22Rv1 (cell line): ENCODE measurements around the gene MAMLD1.

ENCODE experiments used
- H3K27ac ChIP-seq: fragments of 450-650 bp; 2 replicates; pipeline ENCODE4 v1.5.1; 2017
- ZFX ChIP-seq: fragments of 450-650 bp; IDR thresholded peaks from 2 replicates; pipeline ENCODE4 v1.6.1; 2017; ENCODE audit warnings: antibody characterized with exemption, borderline replicate concordance
- TF ChIP-seq, protein P1 (sequence below): fragments of 450-650 bp; IDR thresholded peaks from 2 replicates; pipeline ENCODE4 v1.5.1; 2017; ENCODE audit warnings: mild to moderate bottlenecking

MAMLD1 gene

GRCh38 chrX:150515801-150516200 is 152.7 kb downstream of the MAMLD1 start:
- no peak overlapping the region for H3K27ac ChIP-seq
- TF ChIP-seq, protein P1, sequence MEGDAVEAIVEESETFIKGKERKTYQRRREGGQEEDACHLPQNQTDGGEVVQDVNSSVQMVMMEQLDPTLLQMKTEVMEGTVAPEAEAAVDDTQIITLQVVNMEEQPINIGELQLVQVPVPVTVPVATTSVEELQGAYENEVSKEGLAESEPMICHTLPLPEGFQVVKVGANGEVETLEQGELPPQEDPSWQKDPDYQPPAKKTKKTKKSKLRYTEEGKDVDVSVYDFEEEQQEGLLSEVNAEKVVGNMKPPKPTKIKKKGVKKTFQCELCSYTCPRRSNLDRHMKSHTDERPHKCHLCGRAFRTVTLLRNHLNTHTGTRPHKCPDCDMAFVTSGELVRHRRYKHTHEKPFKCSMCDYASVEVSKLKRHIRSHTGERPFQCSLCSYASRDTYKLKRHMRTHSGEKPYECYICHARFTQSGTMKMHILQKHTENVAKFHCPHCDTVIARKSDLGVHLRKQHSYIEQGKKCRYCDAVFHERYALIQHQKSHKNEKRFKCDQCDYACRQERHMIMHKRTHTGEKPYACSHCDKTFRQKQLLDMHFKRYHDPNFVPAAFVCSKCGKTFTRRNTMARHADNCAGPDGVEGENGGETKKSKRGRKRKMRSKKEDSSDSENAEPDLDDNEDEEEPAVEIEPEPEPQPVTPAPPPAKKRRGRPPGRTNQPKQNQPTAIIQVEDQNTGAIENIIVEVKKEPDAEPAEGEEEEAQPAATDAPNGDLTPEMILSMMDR: no peak
- no peak for TF ChIP-seq ZFX

DNA sequence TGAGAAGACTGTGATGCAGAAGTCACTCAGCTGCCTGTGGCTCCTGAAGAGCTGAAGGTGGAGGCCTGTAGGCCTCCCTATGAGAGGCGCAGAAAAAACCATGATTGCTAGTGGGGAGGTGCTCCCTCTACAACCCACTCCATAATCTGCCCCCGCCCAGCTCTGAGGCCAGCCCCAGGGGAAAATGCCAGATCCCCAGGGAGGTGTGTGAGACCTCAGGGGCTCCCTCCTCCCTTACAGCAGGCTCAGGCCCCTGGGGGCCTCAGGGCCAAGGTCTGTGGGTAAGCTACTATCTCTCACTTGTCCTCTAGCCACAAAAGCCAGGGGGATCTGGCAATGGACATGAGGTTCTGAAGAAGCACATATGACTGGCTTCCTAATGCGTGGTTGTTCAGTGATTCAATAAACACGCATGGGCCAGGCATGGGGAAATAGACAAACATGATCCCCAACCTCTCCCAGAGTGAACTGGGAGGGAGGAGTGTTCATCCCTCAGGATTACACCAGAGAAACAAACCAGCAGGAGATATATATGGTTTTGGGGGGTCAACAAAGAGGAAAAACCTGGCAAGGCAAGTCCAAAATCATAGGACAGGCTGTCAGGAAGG is 154.3 kb downstream of the MAMLD1 start:
- TF ChIP-seq, protein P1: no peak
- no peak for TF ChIP-seq ZFX
- no peak overlapping the region for H3K27ac ChIP-seq

- no peak overlapping the region for H3K27ac ChIP-seq
- TF ChIP-seq, protein P1: no peak
- TF ChIP-seq ZFX: no peak
Measured at GRCh38 chrX:150522494-150522893, 159.4 kb downstream of the MAMLD1 start.

DNA sequence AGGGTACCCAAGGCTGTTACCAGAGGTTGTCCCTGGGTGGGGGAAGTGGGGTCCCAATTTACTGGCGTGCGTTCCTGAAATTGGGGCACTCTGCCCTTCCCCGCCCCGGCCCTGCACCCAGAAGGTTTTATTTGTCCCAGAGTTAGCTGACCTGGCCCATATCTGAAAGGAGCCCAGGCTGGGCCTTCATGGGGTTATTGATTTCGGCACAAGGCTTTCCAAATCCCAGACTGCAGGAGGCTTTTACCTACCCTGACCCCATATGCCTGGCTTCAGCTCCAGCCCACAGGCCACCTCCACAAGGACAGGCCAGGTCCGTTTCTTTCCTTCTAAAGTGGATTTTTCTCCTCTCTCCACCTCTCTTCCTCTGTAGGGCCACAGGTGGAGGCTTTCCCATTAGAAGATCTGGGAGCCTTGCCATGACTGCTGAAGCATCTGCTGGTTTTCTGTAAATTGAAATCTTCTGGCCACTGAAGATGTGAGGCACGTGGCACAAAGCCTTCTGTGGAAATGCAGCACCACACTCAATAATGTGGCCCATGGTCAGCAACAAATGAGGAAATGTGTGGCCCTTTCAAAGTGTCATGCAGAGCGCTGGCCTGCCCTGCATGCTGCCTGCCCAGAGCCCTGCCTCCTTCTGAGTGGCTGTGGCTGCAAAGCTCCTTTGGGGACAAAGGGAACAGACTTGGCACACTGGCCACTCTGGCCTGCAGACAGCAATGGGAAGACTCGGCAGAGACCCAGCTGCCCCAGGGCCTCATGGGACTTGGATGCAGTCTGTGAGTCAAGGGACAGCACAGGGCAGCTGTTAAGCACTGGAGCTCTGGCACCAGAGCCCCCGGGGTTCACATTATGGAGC is 162.2 kb downstream of the MAMLD1 start:
- no peak overlapping the region for H3K27ac ChIP-seq
- no peak for TF ChIP-seq ZFX
- TF ChIP-seq, protein P1: no peak

GRCh38 chrX:150526692-150527091 is 163.6 kb downstream of the MAMLD1 start:
- no peak for TF ChIP-seq ZFX
- TF ChIP-seq, protein P1: no peak
- no peak overlapping the region for H3K27ac ChIP-seq

- H3K27ac ChIP-seq: no peak overlapping the region
- TF ChIP-seq ZFX: no peak
- TF ChIP-seq, protein P1: no peak
Measured at GRCh38 chrX:150527108-150527507, 164.0 kb downstream of the MAMLD1 start.

DNA sequence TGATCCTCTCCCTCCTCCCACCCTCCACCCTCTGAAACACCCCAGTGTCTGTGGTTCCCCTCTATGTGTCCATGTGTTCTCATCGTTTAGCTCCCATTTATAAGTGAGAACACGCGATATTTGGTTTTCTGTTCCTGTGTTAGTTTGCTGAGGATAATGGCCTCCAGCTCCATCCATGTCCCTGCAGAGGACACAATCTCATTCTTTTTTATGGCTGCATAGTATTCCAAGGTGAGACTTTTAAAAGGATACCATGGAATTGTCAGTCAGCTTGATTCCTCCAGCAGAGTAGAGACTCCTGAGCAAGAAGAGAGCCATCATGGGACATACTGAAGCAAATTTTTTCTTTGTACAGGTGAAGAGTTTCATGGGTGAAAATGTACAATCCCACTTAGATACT is 166.5 kb downstream of the MAMLD1 start:
- TF ChIP-seq, protein P1: no peak
- TF ChIP-seq ZFX: no peak
- H3K27ac ChIP-seq: no peak overlapping the region
